Measurements from ENCODE around the gene ATG9A.
A peak's percentile ranks its signal among the peaks of the same experiment; 100 is the strongest.

The ATG9A gene

GRCh38 chr2:219220652-219221402 is 8.6 kb downstream of the ATG9A start:
- DNase-seq (ENCODE audit: low spot score): no peak

- DNase-seq (ENCODE audit: low spot score): no peak
Observed at GRCh38 chr2:219219784-219220532, 9.5 kb downstream of the ATG9A start.

- DNase-seq (ENCODE audit: low spot score): no peak
Observed at GRCh38 chr2:219218732-219219701, 10.4 kb downstream of the ATG9A start, which contains the start of gene ABCB6. Gene ABCB6 (minus strand): TSS chr2:219218958. CDS start chr2:219218673, 285 bp downstream.

GRCh38 chr2:219218217-219218731 is 11.2 kb downstream of the ATG9A start:
- no peak for DNase-seq (ENCODE audit: low spot score)

- no peak for DNase-seq (ENCODE audit: low spot score)
Observed at GRCh38 chr2:219216535-219216915, 12.9 kb downstream of the ATG9A start.

GRCh38 chr2:219215871-219216534 is 13.4 kb downstream of the ATG9A start:
- no peak for DNase-seq (ENCODE audit: low spot score)

- DNase-seq (ENCODE audit: low spot score): no peak
Observed at GRCh38 chr2:219214786-219215185, 14.7 kb downstream of the ATG9A start.

GRCh38 chr2:219214141-219214540 is 15.3 kb downstream of the ATG9A start:
- DNase-seq (ENCODE audit: low spot score): no peak

GRCh38 chr2:219213486-219214071 is 15.9 kb downstream of the ATG9A start:
- DNase-seq (ENCODE audit: low spot score): no peak

GRCh38 chr2:219213026-219213415 is 16.4 kb downstream of the ATG9A start:
- DNase-seq (ENCODE audit: low spot score): no peak

GRCh38 chr2:219210886-219211362 is 18.5 kb downstream of the ATG9A start:
- no peak for DNase-seq (ENCODE audit: low spot score)

- no peak for DNase-seq (ENCODE audit: low spot score)
Observed at GRCh38 chr2:219210196-219210885, 19.1 kb downstream of the ATG9A start.

- no peak for DNase-seq (ENCODE audit: low spot score)
Observed at GRCh38 chr2:219209236-219210195, 19.9 kb downstream of the ATG9A start.

GRCh38 chr2:219207884-219208740 is 21.3 kb downstream of the ATG9A start:
- no peak for DNase-seq (ENCODE audit: low spot score)

- no peak for DNase-seq (ENCODE audit: low spot score)
Observed at GRCh38 chr2:219207134-219207883, 22.1 kb downstream of the ATG9A start.

- DNase-seq (ENCODE audit: low spot score): peak; percentile 94
Observed at GRCh38 chr2:219206328-219207133, 22.9 kb downstream of the ATG9A start, which contains the start of gene ZFAND2B. Gene ZFAND2B (plus strand): TSS chr2:219206782. CDS start chr2:219206988, 206 bp downstream.
